Measurements from ENCODE around the gene GNAZ.
"Not testable (repeated sequence)": the region's sequence is repeated elsewhere in the genome, so short reads cannot be mapped to it uniquely, and the experiment has no call there.

Gene GNAZ

GRCh38 chr22:23070418-23071229 is at the start of gene GNAZ:
TSS of gene GNAZ (plus strand) at chr22:23070519. CDS start at chr22:23095696, 25,177 bp downstream.
- no peaks in the 10 kb centered on the region for H3K9me3 Mint-ChIP-seq
- peaks cover 33% of the 10 kb centered on the region for H3K4me1 Mint-ChIP-seq
- peaks cover 33% of the 10 kb centered on the region for H3K27me3 Mint-ChIP-seq
- H3K27ac Mint-ChIP-seq, result no peak within 1 kb of the TSS
- H3K36me3 Mint-ChIP-seq, result no peaks in the 10 kb centered on the region
- peak within 1 kb of the TSS; percentile 88 for H3K4me3 Mint-ChIP-seq
- peak; percentile 74 for ATAC-seq

GRCh38 chr22:23020659-23021293 is 49.5 kb upstream of the GNAZ start:
- peak; percentile 61 for ATAC-seq
- H3K36me3 Mint-ChIP-seq, result peaks cover 5% of the 10 kb centered on the region
- no peak overlapping the region for H3K27ac Mint-ChIP-seq
- H3K4me3 Mint-ChIP-seq, result no peak overlapping the region
- peaks cover 6% of the 10 kb centered on the region for H3K9me3 Mint-ChIP-seq
- no peaks in the 10 kb centered on the region for H3K27me3 Mint-ChIP-seq
- peaks cover 8% of the 10 kb centered on the region for H3K4me1 Mint-ChIP-seq

DNA sequence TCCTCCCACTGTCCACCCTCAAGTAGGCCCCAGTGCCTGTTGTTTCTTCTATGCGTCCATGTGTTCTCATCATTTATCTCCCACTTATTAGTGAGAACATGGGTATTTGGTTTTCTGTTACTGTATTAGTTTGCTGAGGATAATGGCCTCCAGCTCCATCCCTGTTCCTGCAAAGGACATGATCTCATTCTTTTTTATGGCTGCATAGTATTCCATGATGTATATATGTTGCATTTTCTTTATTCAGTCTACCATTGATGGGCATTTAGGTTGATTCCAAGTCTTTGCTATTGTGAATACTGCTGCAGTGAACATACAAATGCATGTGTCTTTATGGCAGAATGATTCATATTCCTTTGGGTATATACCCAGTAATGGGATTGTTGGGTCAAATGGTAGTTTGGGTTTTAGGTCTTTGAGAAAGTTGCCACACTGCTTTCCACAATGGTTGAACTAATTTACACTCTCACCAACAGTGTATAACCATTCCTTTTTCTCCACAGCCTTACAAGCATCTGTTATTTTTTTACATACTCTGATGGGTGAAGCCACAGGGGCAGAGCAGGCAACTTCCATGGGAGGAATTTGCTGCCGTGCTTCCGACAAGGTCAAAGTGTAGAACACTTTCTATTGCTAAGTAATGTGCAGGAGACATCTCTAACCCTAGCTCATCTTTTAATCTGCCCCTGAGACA is 48.5 kb upstream of the GNAZ start:
- not testable (repeated sequence) for H3K9me3 Mint-ChIP-seq, H3K27ac Mint-ChIP-seq, H3K27me3 Mint-ChIP-seq, H3K4me3 Mint-ChIP-seq, ATAC-seq, H3K4me1 Mint-ChIP-seq, H3K36me3 Mint-ChIP-seq

DNA sequence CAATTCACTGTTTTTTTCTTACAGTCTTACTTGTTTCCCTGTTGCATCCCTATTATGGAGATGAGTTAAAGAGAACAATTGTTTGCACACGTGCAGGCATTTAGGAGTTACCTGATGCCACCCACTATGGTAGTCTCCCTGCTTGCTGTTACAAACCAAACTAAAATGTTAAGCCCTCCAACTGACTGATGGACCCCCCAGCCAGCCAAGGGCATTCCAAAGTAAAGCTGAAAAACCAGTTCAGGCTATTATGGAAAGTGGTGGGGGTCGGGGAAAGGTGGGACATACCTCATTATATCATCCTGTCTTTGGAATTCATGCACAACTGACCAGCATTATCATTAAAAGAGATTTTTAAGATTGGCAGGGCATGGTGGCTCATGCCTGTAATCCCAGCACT is 47.0 kb upstream of the GNAZ start:
- Mint-ChIP-seq H3K27ac (no peak overlapping the region), H3K4me3 (no peak overlapping the region), H3K9me3 (peaks cover 6% of the 10 kb centered on the region), H3K36me3 (peaks cover 5% of the 10 kb centered on the region), H3K27me3 (no peaks in the 10 kb centered on the region), H3K4me1 (peaks cover 13% of the 10 kb centered on the region)
- no peak for ATAC-seq

DNA sequence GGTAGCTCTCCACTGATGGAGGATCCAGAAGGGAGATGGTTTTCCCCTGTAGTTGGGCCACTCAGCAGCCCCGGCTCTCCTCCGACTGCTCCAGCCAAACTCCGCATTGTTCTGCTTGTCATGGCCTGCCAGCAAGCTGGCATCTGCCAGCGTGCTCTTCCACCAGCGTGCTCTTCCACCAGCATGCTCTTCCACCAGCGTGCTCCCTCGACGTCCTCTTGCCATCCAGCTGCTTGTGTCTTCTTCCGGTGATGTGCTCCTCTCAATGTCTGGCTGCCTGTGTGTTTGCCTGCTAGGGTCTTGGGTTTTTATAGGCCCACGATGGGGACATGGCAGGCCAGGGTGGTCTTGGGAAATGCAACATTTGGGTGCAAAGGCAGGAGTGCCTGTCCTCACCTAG is 43.5 kb upstream of the GNAZ start:
- Mint-ChIP-seq H3K4me1 (peaks cover 5% of the 10 kb centered on the region), H3K27me3 (no peaks in the 10 kb centered on the region), H3K9me3 (peaks cover under 1% of the 10 kb centered on the region), H3K27ac (no peak overlapping the region), H3K4me3 (no peak overlapping the region), H3K36me3 (peaks cover 1% of the 10 kb centered on the region)
- no peak for ATAC-seq

GRCh38 chr22:23027849-23028248 is 42.5 kb upstream of the GNAZ start:
- H3K4me1 Mint-ChIP-seq, ATAC-seq, H3K4me3 Mint-ChIP-seq, H3K9me3 Mint-ChIP-seq, H3K36me3 Mint-ChIP-seq, H3K27ac Mint-ChIP-seq, H3K27me3 Mint-ChIP-seq: not testable (repeated sequence)

DNA sequence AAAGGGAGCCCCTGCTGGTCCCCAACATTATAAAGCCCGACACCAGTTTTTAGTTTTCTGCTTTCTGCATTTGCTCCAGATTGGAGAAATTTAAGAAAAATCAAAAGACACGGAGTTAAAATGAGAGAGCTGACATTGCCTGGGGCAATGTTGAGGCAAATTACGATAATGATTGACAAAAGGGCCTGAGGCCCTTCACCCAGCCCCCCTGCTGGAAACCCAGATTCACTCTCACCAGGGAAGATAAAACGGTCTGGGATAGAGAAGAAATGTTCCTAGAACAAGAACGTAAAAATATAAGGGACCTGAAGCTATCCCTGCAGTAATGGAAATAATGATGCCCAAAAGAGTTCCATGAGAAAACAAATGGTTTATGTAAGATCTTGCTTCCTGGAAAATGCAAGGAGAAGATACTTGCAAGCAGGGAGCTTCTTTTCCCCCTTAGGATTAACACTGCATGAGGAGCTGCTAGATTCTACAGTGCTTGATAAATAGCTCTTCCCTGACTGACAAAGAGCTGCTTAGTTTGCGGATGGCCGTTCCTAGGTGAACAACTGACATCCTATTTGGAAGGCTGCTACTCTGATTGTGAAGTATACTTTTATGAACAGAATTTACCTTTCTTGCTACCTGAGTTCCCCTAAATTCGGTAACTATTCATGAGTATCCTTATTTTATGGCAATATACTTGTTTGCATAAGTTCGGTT is 40.6 kb upstream of the GNAZ start:
- no peaks in the 10 kb centered on the region for H3K36me3 Mint-ChIP-seq
- peaks cover 24% of the 10 kb centered on the region for H3K4me1 Mint-ChIP-seq
- peaks cover 3% of the 10 kb centered on the region for H3K9me3 Mint-ChIP-seq
- no peak for ATAC-seq
- no peak overlapping the region for H3K27ac Mint-ChIP-seq
- no peak overlapping the region for H3K4me3 Mint-ChIP-seq
- H3K27me3 Mint-ChIP-seq, result no peaks in the 10 kb centered on the region

GRCh38 chr22:23031381-23031780 is 38.9 kb upstream of the GNAZ start:
- H3K4me3 Mint-ChIP-seq, result no peak overlapping the region

DNA sequence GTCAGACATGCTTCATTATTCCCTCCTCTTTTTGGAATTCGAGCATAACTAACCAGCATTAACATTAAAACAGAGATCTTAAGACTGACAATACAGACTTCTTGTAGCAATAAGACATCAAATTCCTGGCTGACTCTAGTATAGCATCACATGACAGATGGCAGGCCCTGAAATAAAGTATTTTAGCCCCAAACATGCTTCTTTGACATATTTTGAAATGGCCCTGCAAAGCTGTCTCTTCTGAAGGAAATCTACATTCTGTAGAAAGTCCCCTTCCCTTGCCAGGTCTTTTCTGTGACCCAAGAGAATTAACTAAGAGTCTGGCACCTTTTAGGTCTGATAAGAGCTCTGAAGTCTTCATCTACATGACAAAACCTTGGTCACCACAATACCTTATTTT is 38.5 kb upstream of the GNAZ start:
- Mint-ChIP-seq H3K9me3 (peaks cover 3% of the 10 kb centered on the region), H3K27me3 (no peaks in the 10 kb centered on the region), H3K4me1 (peaks cover 44% of the 10 kb centered on the region), H3K4me3 (no peak overlapping the region), H3K36me3 (no peaks in the 10 kb centered on the region), H3K27ac (no peak overlapping the region)
- ATAC-seq, result no peak

More at GRCh38 chr22:23031381-23031780, 38.9 kb upstream of the GNAZ start:
- peaks cover 41% of the 10 kb centered on the region for H3K4me1 Mint-ChIP-seq
- ATAC-seq, result no peak
- no peaks in the 10 kb centered on the region for H3K36me3 Mint-ChIP-seq
- H3K9me3 Mint-ChIP-seq, result peaks cover 3% of the 10 kb centered on the region
- no peaks in the 10 kb centered on the region for H3K27me3 Mint-ChIP-seq
- no peak overlapping the region for H3K27ac Mint-ChIP-seq

GRCh38 chr22:23032658-23033057 is 37.7 kb upstream of the GNAZ start:
- Mint-ChIP-seq H3K4me1 (peaks cover 46% of the 10 kb centered on the region), H3K27me3 (no peaks in the 10 kb centered on the region), H3K4me3 (no peak overlapping the region), H3K27ac (no peak overlapping the region), H3K9me3 (peaks cover 3% of the 10 kb centered on the region), H3K36me3 (no peaks in the 10 kb centered on the region)
- ATAC-seq, result no peak

GRCh38 chr22:23033116-23033905 is 37.0 kb upstream of the GNAZ start:
- no peak for ATAC-seq
- Mint-ChIP-seq H3K4me3 (no peak overlapping the region), H3K27ac (peak overlapping the region; percentile 77), H3K9me3 (peaks cover 3% of the 10 kb centered on the region), H3K27me3 (no peaks in the 10 kb centered on the region), H3K36me3 (no peaks in the 10 kb centered on the region), H3K4me1 (peaks cover 53% of the 10 kb centered on the region)

DNA sequence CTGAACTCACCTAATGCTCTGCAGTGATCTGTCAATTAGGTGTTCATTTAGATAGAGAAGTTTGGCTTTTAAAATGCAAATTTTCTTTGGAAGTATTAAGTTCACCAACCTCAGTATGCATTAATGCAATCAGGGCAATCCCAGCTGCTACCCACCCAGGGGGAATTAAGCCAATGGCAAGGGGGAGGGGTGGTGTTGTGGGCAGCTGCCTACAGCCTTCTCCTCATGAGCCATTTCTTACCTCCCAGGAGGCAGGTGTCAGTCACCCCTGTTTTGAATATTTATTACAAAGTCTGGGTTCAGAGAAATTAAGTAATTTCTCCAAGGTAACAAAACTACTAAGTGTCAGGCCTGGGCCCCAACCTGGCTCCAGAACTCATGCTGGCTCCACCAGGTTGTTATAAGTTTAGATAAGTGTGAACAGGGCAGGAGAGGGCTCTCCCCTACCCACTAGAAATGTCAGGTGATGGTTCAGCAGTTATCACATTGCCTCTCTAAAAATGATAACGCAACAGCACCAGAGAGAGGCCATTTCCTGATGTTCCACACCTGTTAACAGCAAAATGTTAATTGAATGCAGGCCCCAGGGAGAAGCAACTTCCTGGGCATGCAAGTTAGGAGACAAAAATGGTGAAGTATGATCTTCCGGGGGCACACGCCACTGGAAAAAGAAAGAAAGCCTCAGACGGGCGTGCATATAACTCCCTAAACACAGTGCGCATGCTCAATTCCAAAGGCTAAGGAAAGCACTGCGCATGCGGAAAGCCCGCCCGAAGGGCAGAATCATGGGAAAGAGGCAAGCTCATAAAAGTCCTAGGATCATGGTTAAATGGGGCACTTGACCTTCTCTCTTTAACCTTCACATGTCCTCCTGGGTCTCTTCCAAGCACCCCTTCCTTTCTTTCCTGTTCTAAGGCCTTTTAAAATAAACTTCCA is 35.4 kb upstream of the GNAZ start:
- ATAC-seq, result peak; percentile 50
- Mint-ChIP-seq H3K4me1 (peaks cover 55% of the 10 kb centered on the region), H3K9me3 (peaks cover 3% of the 10 kb centered on the region), H3K27me3 (no peaks in the 10 kb centered on the region), H3K4me3 (peak overlapping the region; percentile 6), H3K27ac (peak overlapping the region; percentile 77), H3K36me3 (no peaks in the 10 kb centered on the region)

GRCh38 chr22:23035557-23036277 is 34.6 kb upstream of the GNAZ start:
- Mint-ChIP-seq H3K27ac (peak overlapping the region; percentile 77), H3K9me3 (peaks cover 3% of the 10 kb centered on the region), H3K27me3 (no peaks in the 10 kb centered on the region)

More at GRCh38 chr22:23035557-23036277, 34.6 kb upstream of the GNAZ start:
- peak; percentile 63 for ATAC-seq
- H3K36me3 Mint-ChIP-seq, result no peaks in the 10 kb centered on the region
- peaks cover 55% of the 10 kb centered on the region for H3K4me1 Mint-ChIP-seq
- H3K4me3 Mint-ChIP-seq, result peak overlapping the region; percentile 6

All from stimulated activated memory B cell treated with anti-CD40 and anti-IgM and Interleukin-4, amounts not matched to agents 10 μg/mL and 1 μg/mL and 100 μg/mL, for 72 hours (primary cell).